Activated CD8-positive, alpha-beta memory T cell treated with anti-CD3 and anti-CD28 coated beads for 1 hour (primary cell): ENCODE measurements around the gene SLX4IP.
A peak's percentile ranks its signal among the peaks of the same experiment; 100 is the strongest.

Source experiments
- DNase-seq, 2 donors: peaks; one replicate each; pipeline ENCODE4 v3.0.0-alpha.2; 2020; ENCODE audit warnings: low read depth in 1 of 2; ENCODE audit errors: extremely low read depth in 1 of 2

Gene SLX4IP

GRCh38 chr20:10541668-10542411, 106.7 kb downstream of the SLX4IP start:
- no peak for DNase-seq

- DNase-seq, result no peak
Observed at GRCh38 chr20:10542442-10542841, 107.3 kb downstream of the SLX4IP start.

- no peak for DNase-seq
Observed at GRCh38 chr20:10543480-10543879, 108.4 kb downstream of the SLX4IP start.

- no peak for DNase-seq
Observed at GRCh38 chr20:10547276-10548114, 112.4 kb downstream of the SLX4IP start.

GRCh38 chr20:10549511-10549910, 114.4 kb downstream of the SLX4IP start:
- no peak for DNase-seq

GRCh38 chr20:10550204-10551118, 115.4 kb downstream of the SLX4IP start:
- no peak for DNase-seq

GRCh38 chr20:10551732-10552724, 116.9 kb downstream of the SLX4IP start:
- no peak for DNase-seq

- DNase-seq, result peak in 1 of 2 donors; percentile 23
Observed at GRCh38 chr20:10553326-10553984, 118.3 kb downstream of the SLX4IP start.

- DNase-seq, result no peak
Observed at GRCh38 chr20:10554285-10554684, 119.2 kb downstream of the SLX4IP start.

- DNase-seq, result no peak
Observed at GRCh38 chr20:10555393-10555792, 120.3 kb downstream of the SLX4IP start.

- DNase-seq, result no peak
Observed at GRCh38 chr20:10555865-10556308, 120.8 kb downstream of the SLX4IP start.

GRCh38 chr20:10556519-10557083, 121.5 kb downstream of the SLX4IP start:
- DNase-seq, result no peak

- DNase-seq, result no peak
Observed at GRCh38 chr20:10557685-10558084, 122.6 kb downstream of the SLX4IP start.

- DNase-seq, result peak in 1 of 2 donors; percentile 4
Observed at GRCh38 chr20:10558635-10559187, 123.6 kb downstream of the SLX4IP start.

GRCh38 chr20:10559266-10559665, 124.2 kb downstream of the SLX4IP start:
- no peak for DNase-seq

- DNase-seq, result no peak
Observed at GRCh38 chr20:10560686-10561085, 125.6 kb downstream of the SLX4IP start.

- no peak for DNase-seq
Observed at GRCh38 chr20:10561302-10561701, 126.2 kb downstream of the SLX4IP start.

- no peak for DNase-seq
Observed at GRCh38 chr20:10562899-10563298, 127.8 kb downstream of the SLX4IP start.
